BLaER1 treated with 17β-estradiol and CSF1 and Interleukin-3, amounts not matched to agents 10 nM and 100 nM (cell line): ENCODE results near the gene TRMU.

ENCODE experiments used
- H3K27ac ChIP-seq, 11 experiments: shearing (Covaris generic); formaldehyde crosslinking; 2 replicates each; pipeline ENCODE4 v1.8.1; 2022
- H3K27me3 ChIP-seq, 11 experiments: shearing (Covaris generic); formaldehyde crosslinking; 2 replicates each; pipeline ENCODE4 v1.8.1; 2022
- H3K36me3 ChIP-seq, 11 experiments: shearing (Covaris generic); formaldehyde crosslinking; 2 replicates each; pipeline ENCODE4 v1.8.1; 2022
- H3K4me1 ChIP-seq, 10 experiments: shearing (Covaris generic); formaldehyde crosslinking; 2 replicates each; pipeline ENCODE4 v1.8.1; 2022
- H3K4me2 ChIP-seq, 11 experiments: shearing (Covaris generic); formaldehyde crosslinking; 2 replicates each; pipeline ENCODE4 v1.8.1; 2022
- H3K4me3 ChIP-seq, 10 experiments: shearing (Covaris generic); formaldehyde crosslinking; 2 replicates each; pipeline ENCODE4 v1.8.1; 2022
- H3K9ac ChIP-seq, 11 experiments: shearing (Covaris generic); formaldehyde crosslinking; 2 replicates each; pipeline ENCODE4 v1.8.1; 2022
- H3K9me3 ChIP-seq, 11 experiments: shearing (Covaris generic); formaldehyde crosslinking; replicated peaks in 1 of 11; 2 replicates each; pipeline ENCODE4 v1.8.1; 2022
- H4K20me1 ChIP-seq, 11 experiments: shearing (Covaris generic); formaldehyde crosslinking; 2 replicates each; pipeline ENCODE4 v1.8.1; 2022
- Cebpa-rat ChIP-seq, 11 experiments: shearing (Covaris generic); IDR thresholded peaks; 2 replicates each; pipeline ENCODE4 v1.8.1; 2022

Gene TRMU, protein sequence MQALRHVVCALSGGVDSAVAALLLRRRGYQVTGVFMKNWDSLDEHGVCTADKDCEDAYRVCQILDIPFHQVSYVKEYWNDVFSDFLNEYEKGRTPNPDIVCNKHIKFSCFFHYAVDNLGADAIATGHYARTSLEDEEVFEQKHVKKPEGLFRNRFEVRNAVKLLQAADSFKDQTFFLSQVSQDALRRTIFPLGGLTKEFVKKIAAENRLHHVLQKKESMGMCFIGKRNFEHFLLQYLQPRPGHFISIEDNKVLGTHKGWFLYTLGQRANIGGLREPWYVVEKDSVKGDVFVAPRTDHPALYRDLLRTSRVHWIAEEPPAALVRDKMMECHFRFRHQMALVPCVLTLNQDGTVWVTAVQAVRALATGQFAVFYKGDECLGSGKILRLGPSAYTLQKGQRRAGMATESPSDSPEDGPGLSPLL

DNA sequence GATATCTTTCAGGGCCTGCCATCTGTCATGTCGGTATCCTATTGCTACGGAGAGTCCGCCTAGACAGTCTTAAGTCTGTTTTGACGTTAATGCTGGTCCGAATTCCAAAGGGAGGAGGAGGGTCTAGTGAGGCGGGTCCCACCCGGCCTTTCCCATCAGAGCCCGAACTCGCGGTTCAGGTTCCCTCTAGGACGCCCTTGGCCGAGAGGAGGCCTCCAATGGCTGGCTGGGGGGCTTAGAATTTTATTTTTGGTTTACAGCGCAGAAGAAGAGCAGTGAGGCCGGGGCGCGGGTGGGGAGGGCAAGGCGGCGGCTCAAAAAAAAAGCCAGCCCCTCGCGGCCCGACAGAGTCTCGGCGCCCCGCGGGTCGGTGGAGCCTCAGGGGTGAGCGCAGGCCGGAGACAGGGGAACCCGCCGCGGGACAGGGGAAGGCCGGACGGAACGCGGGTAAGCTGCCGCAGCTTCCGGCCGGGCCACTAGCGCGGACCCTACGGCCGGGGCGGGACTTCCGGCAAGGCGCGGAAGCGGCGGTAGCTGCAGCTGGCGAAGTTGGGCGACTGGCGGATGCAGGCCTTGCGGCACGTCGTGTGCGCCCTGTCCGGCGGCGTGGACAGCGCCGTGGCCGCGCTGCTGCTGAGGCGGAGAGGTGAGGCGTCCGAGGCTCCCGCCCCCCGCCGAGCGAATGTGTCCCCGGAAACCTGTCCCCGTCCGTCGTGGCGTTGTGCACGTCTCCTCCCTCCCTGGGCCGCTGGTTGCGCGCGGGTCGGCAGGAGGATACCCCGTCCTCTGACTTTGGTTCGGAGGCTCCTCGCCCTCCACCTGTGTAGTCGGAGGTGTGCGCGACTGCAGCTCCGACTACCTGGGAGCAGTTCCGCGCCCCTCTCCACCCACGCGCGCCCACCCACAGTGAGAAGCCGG is at the start of gene TRMU:
TSS of gene TRMU (plus strand) at position 514 of the 918 bp plus-strand sequence. CDS start at position 565, 51 bp downstream.
- Histone ChIP-seq H3K9ac (peak within 1 kb of the TSS; percentile 83 to 96 (median 88)), H4K20me1 (peaks cover 10 to 58% (median 32%) of the 10 kb centered on the region in 11 experiments; a peak in 19 of 22 replicates), H3K9me3 (no peaks in the 10 kb centered on the region), H3K36me3 (peaks cover 31 to 70% (median 63%) of the 10 kb centered on the region in 11 experiments), H3K4me1 (peaks cover 19 to 24% (median 22%) of the 10 kb centered on the region in 10 experiments), H3K4me2 (peak within 1 kb of the TSS; percentile 83 to 98 (median 94)), H3K27ac (peak within 1 kb of the TSS; percentile 80 to 92 (median 89)), H3K27me3 (no peaks in the 10 kb centered on the region), H3K4me3 (peak within 1 kb of the TSS; percentile 70 to 99 (median 93))
- no peak for TF ChIP-seq Cebpa-rat (IDR thresholded peaks at IDR 0.05)

DNA sequence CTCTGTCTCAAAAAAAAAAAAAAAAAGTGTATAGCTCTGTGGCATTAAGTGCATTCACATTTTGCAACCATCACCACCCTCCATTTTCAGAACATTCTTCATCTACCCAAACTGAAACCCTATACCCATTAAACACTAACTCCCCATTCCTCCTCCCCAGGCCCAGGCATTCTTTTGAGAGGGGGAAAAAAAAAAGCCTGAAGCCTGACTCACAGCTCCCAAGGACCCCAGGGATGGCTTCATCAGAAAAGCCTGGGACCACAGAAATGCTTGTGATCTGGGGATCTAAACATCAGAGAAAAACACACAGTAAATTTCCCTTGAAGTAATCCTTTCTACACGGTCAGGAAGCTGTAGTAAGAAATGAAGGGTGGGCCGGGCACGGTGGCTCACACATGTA is 49.5 kb upstream of the TRMU start:
- Histone ChIP-seq H3K4me2 (peak overlapping the region in 7 of 11 experiments; percentile 28 to 99 (median 96); a peak in 8 of 22 replicates), H3K4me3 (no peak overlapping the region), H3K27me3 (no peaks in the 10 kb centered on the region), H3K9ac (no peak overlapping the region), H3K36me3 (peaks cover 0 to 61% (median 16%) of the 10 kb centered on the region in 11 experiments; a peak in 12 of 22 replicates), H3K4me1 (peaks cover 53 to 68% (median 60%) of the 10 kb centered on the region in 10 experiments), H4K20me1 (no peaks in the 10 kb centered on the region; a peak in 1 of 22 replicates), H3K9me3 (no peaks in the 10 kb centered on the region), H3K27ac (no peak overlapping the region)
- TF ChIP-seq Cebpa-rat (IDR thresholded peaks at IDR 0.05) = no peak

DNA sequence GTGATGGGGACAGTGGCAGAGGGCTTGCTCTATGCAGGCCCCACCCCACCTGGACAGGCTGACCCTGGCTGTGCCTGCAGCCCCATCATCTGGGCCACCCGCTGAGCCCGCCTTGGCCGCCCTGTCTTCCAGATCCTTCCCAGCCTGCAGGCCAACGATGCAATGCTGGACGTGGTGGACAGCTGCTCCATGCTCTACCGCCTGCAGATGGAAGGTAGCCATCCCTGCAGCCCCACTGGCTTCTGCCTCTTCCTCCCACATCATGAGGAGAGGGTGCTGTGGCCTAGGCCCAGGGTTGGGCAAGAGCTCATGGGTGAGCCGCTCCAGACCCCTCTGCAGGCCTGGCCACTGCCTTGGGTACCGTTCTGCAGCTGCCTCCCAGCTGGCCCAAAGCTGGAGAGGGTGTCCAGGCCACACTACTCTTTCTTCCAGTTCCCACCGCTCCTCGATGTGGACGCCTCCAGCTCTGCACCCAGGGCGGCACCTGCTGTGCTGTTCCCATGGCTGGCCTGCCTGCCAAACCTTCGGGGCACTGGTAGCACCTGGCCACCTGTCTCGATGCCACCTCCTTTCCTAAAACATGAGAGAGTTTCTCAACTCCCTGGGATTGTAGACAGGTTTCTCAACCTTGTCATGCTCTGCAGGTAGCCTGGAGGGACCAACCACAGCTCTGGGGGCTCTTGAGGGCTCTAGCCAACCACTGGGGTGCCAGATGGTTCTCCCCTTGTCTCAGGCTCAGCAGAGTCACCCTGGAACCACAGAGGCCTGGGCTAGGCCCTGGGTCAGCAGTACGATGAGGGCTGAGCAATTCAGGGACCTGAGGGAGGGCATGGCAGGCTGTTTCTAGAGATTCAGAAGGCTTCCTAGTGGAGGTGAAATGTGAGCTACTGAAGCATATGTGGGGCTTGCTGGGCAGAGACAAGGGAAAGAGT is 48.3 kb upstream of the TRMU start:
- Histone ChIP-seq H3K9ac (peak overlapping the region; percentile 59 to 85 (median 75)), H4K20me1 (no peaks in the 10 kb centered on the region; a peak in 1 of 22 replicates), H3K27ac (peak overlapping the region; percentile 71 to 88 (median 84)), H3K4me3 (peak overlapping the region in 8 of 10 experiments; percentile 34 to 67 (median 49); a peak in 13 of 20 replicates), H3K9me3 (peaks cover 0 to 8% (median 5%) of the 10 kb centered on the region in 11 experiments; a peak in 9 of 22 replicates), H3K4me2 (peak overlapping the region; percentile 85 to 99 (median 96)), H3K4me1 (peaks cover 53 to 65% (median 58%) of the 10 kb centered on the region in 10 experiments), H3K27me3 (no peaks in the 10 kb centered on the region), H3K36me3 (peaks cover 0 to 63% (median 18%) of the 10 kb centered on the region in 11 experiments; a peak in 13 of 22 replicates)
- TF ChIP-seq Cebpa-rat (IDR thresholded peaks at IDR 0.05) = no peak

DNA sequence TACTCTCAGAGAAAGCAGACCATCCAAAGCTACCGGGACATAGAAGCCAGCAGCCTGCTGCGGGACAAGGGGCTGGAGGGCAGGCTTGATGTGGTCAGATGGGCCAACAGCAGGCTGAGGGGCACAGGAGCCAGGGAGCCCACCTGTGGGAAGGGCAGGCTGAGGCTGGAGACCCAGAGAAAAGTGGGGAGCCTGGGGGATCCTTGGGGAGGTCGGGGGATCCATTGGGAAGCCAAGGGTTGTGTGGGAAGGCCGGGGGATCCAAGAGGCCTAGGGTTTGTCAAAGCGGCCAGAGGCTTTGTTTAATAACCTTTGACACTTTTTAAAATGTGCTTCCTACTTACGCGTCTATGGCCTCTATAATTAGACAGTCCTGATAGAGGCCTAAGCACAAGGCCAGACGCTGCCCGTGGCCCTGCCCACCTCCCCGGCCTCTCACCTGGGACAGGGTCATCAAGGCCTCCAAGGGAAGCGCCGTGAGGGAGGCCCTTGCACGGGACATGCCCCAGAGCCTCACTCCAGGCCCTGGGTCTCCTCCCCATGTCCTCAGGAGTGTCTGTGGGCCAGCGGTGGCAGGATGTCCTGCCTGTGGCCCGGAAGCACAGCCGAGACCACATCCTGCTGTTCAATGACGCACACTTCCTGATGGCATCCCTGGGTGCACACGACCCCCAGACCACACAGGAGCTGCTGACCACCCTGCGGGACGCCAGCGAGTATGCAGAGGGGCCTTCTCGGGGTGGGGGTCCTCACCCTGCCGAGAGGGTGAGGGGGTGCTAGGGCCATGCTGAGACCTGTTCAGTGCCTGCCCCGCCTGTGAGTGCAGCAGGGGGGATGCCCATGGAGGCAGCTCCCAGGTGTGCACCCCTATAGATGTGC is 47.4 kb upstream of the TRMU start:
- H3K4me2 ChIP-seq = peak overlapping the region; percentile 85 to 99 (median 96)
- peak overlapping the region; percentile 71 to 88 (median 84) for H3K27ac ChIP-seq
- no peaks in the 10 kb centered on the region for H3K27me3 ChIP-seq
- H3K36me3 ChIP-seq = peaks cover 0 to 59% (median 18%) of the 10 kb centered on the region in 11 experiments; a peak in 13 of 22 replicates
- H3K4me1 ChIP-seq = peaks cover 62 to 74% (median 67%) of the 10 kb centered on the region in 10 experiments
- TF ChIP-seq Cebpa-rat (IDR thresholded peaks at IDR 0.05) = no peak
- no peaks in the 10 kb centered on the region for H4K20me1 ChIP-seq
- H3K9me3 ChIP-seq = peaks cover 0 to 8% (median 6%) of the 10 kb centered on the region in 11 experiments; a peak in 9 of 22 replicates
- peak overlapping the region in 9 of 10 experiments; percentile 34 to 67 (median 44); a peak in 17 of 20 replicates for H3K4me3 ChIP-seq
- peak overlapping the region; percentile 59 to 85 (median 75) for H3K9ac ChIP-seq

DNA sequence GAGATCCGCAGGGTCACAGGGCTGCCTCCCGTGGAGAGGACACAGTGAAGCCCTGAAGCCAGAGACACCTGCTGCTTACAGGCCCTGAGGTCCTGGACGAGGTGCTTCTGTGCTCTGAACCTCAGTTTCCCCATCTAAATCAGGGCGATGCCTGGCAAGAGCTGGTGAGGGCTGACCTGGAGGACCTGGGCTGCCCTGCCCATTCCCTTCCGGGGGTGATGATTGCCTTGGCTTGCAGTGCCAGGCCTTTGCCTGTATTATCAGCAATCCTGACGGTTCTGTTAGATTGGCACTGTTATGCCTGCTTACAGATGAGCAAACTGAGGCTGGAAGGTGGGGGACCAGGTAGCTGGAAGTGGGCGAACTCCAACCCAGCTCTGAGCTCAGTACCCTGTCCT is 46.7 kb upstream of the TRMU start:
- Histone ChIP-seq H3K9ac (peak overlapping the region in 7 of 11 experiments; percentile 32 to 79 (median 71); a peak in 13 of 22 replicates), H3K4me3 (peak overlapping the region in 4 of 10 experiments; percentile 43 to 67 (median 53); a peak in 5 of 20 replicates), H3K27ac (peak overlapping the region in 9 of 11 experiments; percentile 71 to 88 (median 84); a peak in 17 of 22 replicates), H3K36me3 (peaks cover 0 to 52% (median 18%) of the 10 kb centered on the region in 11 experiments; a peak in 13 of 22 replicates), H3K27me3 (no peaks in the 10 kb centered on the region), H3K4me1 (peaks cover 69 to 82% (median 74%) of the 10 kb centered on the region in 10 experiments), H3K4me2 (peak overlapping the region; percentile 85 to 99 (median 96)), H3K9me3 (peaks cover 0 to 8% (median 6%) of the 10 kb centered on the region in 11 experiments; a peak in 9 of 22 replicates), H4K20me1 (no peaks in the 10 kb centered on the region)
- no peak for TF ChIP-seq Cebpa-rat (IDR thresholded peaks at IDR 0.05)

DNA sequence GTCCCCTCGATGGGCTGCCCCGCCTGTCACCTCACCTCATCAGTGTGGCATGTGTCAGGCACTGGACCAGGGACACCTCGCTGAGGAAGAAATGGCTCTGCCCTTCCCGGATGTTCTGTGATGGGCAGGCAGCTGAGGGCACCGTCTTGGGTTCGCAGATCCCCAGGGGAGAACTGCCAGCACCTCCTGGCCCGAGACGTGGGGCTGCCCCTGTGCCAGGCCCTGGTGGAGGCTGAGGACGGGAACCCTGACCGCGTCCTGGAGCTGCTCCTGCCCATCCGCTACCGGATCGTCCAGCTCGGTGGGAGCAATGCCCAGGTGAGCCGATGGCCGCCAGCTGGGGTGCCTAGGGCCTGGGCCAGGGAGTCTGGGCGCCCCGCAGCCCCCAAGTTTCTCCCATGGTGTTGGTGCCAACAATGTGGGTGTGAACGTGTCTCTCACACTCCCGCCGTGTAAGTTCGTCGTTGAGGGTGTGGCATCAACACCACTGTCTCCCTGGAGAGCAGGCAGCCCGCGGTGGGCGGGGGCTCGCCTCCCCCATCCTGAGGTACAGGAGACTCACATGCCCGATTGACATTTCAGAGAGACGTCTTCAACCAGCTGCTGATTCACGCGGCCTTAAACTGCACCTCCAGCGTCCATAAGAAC is 46.1 kb upstream of the TRMU start:
- Histone ChIP-seq H3K4me2 (peak overlapping the region; percentile 85 to 99 (median 96)), H3K4me3 (peak overlapping the region in 1 of 10 experiments; percentile 18; a peak in 1 of 20 replicates), H3K27me3 (no peaks in the 10 kb centered on the region), H3K9ac (peak overlapping the region in 9 of 11 experiments; percentile 2 to 72 (median 58); a peak in 14 of 22 replicates), H3K36me3 (peaks cover 0 to 46% (median 13%) of the 10 kb centered on the region in 11 experiments; a peak in 13 of 22 replicates), H3K4me1 (peaks cover 74 to 87% (median 79%) of the 10 kb centered on the region in 10 experiments), H3K9me3 (peaks cover 0 to 8% (median 6%) of the 10 kb centered on the region in 11 experiments; a peak in 9 of 22 replicates), H4K20me1 (no peaks in the 10 kb centered on the region), H3K27ac (peak overlapping the region in 9 of 11 experiments; percentile 34 to 88 (median 84); a peak in 15 of 22 replicates)
- TF ChIP-seq Cebpa-rat (IDR thresholded peaks at IDR 0.05) = no peak
